ENCODE measurements around the gene BBIP1.

The BBIP1 gene

DNA sequence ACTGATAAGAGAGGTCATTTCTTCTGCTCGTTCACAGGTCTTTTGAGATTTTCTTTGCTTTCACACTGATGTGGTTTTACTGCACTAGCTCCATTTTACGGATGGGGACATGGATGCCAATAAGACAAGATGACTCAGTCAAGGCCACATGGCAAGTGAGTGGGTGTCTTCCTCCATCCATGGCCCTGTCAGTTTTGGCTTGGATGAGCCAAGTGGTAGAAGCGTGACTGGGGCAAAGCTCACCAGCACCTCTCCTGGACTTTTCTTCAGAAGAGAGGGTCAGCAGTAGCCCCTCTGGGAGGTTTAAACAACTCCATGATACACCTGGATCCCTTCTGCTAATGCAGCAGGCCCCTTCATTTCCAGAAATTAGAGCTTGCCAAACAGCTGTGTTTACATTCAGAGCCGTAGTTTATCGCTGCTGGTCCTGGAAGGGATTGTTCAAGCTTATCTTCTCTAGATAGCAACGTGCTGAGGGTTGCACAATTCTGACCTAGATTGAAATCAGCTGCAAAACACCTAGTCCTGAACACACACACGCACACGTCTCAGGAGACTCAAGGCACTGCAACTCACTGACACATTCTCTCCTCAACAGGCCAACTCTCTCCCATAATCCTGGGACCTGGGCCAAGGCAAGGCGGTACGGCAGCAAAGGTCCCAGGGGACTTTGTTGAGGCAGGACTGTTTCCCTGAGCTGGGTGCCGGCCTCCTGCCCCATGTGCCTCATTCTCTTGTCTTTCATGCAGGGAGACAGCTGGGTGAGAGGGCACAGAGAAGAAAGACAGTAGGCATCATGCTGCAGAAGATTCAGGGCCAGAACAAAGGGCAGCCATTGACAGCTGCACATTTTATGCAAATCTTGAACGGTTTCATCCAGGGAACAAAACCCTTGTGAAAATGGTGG lies 61.5 kb downstream of the BBIP1 start:
- Histone ChIP-seq H3K9me3 (ENCODE audit: control insufficient read depth, insufficient read depth, low read length) (0 out of 2 replicates have a peak, but pooled peaks cover 3% of the 10 kb centered on the region), H3K36me3 (ENCODE audit: insufficient read depth, low read length) (no peaks in the 10 kb centered on the region), H3K9ac (ENCODE audit: low read depth, low read length) (no peak overlapping the region), H3K4me1 (ENCODE audit: insufficient read depth, low read length) (peaks cover under 1% of the 10 kb centered on the region; the same call in 1 of the 2 replicates)

DNA sequence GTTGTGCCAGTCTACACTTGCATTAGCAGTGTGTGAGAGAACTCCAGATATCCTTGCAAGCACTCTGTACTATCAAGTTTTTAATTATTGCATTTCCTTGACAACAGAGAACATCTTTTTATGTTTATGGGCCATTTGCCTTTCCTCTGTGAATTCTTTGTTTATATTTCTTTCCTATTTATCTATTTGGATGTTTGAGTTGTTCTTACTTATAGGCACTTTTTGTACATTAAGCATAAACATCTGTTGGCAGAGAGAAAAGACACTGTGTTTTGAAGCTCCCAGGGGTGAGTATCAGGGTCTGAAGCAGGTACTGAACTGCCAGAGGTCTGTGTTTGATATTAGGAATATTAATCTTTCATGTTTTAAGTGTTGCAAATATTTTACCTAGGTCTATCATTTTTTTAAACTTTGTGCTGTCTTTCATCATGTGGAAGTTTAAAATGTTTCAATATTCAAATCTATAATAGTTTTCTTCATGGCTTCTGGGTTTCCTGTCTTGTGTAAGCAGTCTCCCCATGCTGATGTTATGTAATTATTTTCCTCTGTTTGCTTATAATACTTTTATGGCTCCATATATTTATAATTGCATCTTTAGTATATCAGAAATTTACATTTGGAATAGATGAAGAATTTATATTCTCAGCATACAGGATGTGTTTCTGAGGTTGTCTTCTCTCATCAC lies 64.9 kb downstream of the BBIP1 start:
- Histone ChIP-seq H3K36me3 (ENCODE audit: insufficient read depth, low read length) (no peaks in the 10 kb centered on the region), H3K9me3 (ENCODE audit: control insufficient read depth, insufficient read depth, low read length) (0 out of 2 replicates have a peak, but pooled peaks cover 3% of the 10 kb centered on the region), H3K9ac (ENCODE audit: low read depth, low read length) (no peak overlapping the region), H3K4me1 (ENCODE audit: insufficient read depth, low read length) (peaks cover 8% of the 10 kb centered on the region; the same call in 1 of the 2 replicates)

DNA sequence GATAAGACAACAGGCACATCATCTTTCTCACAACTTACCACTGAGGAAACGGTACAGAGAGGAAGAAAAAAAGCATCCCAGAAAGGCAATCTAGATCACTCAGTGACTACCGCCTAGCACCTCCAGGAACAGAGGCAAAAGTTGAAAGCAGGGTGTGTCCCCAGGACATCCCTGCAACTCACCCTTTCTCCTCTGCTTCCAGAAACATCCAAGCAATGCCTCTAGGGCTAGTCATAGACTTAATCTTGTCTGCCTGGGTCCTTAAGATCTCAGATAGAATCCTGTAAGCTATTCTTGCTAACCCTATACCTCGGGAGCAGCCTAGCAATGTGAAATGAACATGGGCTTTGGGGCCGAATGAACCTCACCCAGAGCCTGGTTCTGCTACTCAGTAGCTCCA lies 66.0 kb downstream of the BBIP1 start:
- H3K9me3 ChIP-seq (ENCODE audit: control insufficient read depth, insufficient read depth, low read length) = 0 out of 2 replicates have a peak, but pooled peaks cover 3% of the 10 kb centered on the region
- no peak overlapping the region for H3K9ac ChIP-seq (ENCODE audit: low read depth, low read length)
- peaks cover 8% of the 10 kb centered on the region; the same call in 1 of the 2 replicates for H3K4me1 ChIP-seq (ENCODE audit: insufficient read depth, low read length)
- no peaks in the 10 kb centered on the region for H3K36me3 ChIP-seq (ENCODE audit: insufficient read depth, low read length)

- Histone ChIP-seq H3K9me3 (ENCODE audit: control insufficient read depth, insufficient read depth, low read length) (0 out of 2 replicates have a peak, but pooled peaks cover 3% of the 10 kb centered on the region), H3K9ac (ENCODE audit: low read depth, low read length) (no peak overlapping the region), H3K4me1 (ENCODE audit: insufficient read depth, low read length) (peaks cover 8% of the 10 kb centered on the region; the same call in 1 of the 2 replicates), H3K36me3 (ENCODE audit: insufficient read depth, low read length) (no peaks in the 10 kb centered on the region)
These were observed 66.6 kb downstream of the BBIP1 start for GRCh38 chr10:110852255-110852896.

- Histone ChIP-seq H3K36me3 (ENCODE audit: insufficient read depth, low read length) (no peaks in the 10 kb centered on the region), H3K9ac (ENCODE audit: low read depth, low read length) (no peak overlapping the region), H3K4me1 (ENCODE audit: insufficient read depth, low read length) (peaks cover 8% of the 10 kb centered on the region; the same call in 1 of the 2 replicates), H3K9me3 (ENCODE audit: control insufficient read depth, insufficient read depth, low read length) (0 out of 2 replicates have a peak, but pooled peaks cover 3% of the 10 kb centered on the region)
These were observed 67.9 kb downstream of the BBIP1 start for GRCh38 chr10:110851020-110851612.

DNA sequence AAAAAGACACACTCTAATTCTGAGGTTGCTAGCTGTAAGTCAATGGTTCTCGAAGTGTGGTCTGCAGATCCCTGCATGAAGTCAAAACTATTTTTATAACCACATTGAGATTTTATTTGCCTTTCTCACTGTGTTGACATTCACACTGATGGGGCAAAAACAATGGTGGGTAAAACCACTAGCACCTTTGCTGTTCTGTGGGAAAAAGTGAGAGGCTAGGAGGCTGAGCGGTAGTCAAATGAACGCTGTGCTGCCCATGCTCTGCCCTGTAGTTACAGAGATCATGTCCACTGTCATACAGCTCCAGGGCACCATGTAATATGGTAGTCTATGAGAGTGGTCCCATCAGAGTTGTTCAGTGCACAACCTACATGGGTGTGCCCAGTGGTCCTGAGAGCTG lies 68.9 kb downstream of the BBIP1 start:
- Histone ChIP-seq H3K4me1 (ENCODE audit: insufficient read depth, low read length) (peaks cover 8% of the 10 kb centered on the region; the same call in 1 of the 2 replicates), H3K36me3 (ENCODE audit: insufficient read depth, low read length) (no peaks in the 10 kb centered on the region), H3K9me3 (ENCODE audit: control insufficient read depth, insufficient read depth, low read length) (0 out of 2 replicates have a peak, but pooled peaks cover 3% of the 10 kb centered on the region), H3K9ac (ENCODE audit: low read depth, low read length) (no peak overlapping the region)
